Measurements from ENCODE around the gene RGS7. TPM values are rescaled to one million over a fixed set of nuclear protein-coding genes. Genes with fewer than 3 reads are reported as not detected.
"Not testable (repeated sequence)": the region's sequence is repeated elsewhere in the genome, so short reads cannot be mapped to it uniquely, and the experiment has no call there.

RGS7 gene
- total RNA-seq, 4 donors from 2014 or later, result 0.39 TPM; not detected in 3

DNA sequence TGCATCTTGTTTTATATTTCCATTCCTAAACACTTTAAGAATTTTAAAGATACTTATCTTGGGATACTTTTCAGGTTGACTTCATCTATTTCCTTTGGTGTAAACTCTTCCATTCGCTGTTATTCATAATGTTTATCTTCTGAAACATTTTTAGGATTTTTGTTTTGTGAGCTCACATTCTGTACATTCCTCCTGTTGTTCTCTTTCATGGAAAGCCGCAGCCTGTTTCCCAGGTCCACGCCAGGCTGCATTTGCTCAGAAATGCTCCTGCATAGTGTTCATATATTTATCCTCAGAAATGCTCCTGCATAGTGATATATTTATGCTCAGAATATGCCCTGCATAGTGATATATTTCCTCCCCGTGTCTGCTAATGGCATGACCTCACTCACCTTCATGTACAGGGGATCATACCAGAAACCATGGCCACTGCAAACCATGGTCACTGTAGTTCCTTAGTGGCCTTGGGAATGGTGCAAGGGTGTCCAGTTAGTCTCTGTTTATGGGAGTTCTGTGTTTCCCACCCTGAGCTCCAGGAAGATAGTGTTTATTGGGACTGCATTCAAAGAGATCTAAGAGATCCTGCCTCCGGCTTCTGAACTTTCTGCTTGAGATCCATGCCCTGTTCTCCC is 591.2 kb downstream of the RGS7 start:
- Histone ChIP-seq H3K27ac (no peak overlapping the region), H3K9me3 (no peaks in the 10 kb centered on the region), H3K36me3 (no peaks in the 10 kb centered on the region), H3K4me3 (replicated peaks in 1 of 3) (no peak overlapping the region), H3K4me1 (no peaks in the 10 kb centered on the region), H3K27me3 (no peaks in the 10 kb centered on the region)
- DNase-seq, result no peak
- no peak for TF ChIP-seq POLR2A (IDR thresholded peaks at IDR 0.05)
- TF ChIP-seq, protein P1, sequence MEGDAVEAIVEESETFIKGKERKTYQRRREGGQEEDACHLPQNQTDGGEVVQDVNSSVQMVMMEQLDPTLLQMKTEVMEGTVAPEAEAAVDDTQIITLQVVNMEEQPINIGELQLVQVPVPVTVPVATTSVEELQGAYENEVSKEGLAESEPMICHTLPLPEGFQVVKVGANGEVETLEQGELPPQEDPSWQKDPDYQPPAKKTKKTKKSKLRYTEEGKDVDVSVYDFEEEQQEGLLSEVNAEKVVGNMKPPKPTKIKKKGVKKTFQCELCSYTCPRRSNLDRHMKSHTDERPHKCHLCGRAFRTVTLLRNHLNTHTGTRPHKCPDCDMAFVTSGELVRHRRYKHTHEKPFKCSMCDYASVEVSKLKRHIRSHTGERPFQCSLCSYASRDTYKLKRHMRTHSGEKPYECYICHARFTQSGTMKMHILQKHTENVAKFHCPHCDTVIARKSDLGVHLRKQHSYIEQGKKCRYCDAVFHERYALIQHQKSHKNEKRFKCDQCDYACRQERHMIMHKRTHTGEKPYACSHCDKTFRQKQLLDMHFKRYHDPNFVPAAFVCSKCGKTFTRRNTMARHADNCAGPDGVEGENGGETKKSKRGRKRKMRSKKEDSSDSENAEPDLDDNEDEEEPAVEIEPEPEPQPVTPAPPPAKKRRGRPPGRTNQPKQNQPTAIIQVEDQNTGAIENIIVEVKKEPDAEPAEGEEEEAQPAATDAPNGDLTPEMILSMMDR (IDR thresholded peaks at IDR 0.05), result no peak
- intact Hi-C loops (cut with DNase I), result no loop called here
- 47 to 55% methylated on average over 5 of the region's 5 CpGs for WGBS, 2 donors

DNA sequence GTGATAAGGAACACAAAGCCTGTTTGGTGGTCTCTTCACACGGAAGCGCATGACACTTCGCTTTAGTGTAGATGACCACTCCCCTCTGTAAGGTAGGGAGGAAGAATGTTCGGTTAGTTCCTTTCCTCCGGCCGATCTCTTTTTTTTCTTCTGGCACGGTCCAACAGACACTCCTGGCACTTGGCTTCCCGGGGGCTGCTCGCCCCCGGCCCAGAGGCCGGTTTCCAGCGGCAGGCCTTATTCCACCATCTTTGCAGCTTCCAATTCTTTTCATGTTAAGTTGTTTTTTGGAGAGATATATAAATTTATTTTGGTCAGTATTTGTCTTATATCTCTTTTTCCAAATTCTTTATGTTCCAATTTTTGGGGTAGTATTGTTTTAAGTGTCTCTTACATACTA is 593.2 kb downstream of the RGS7 start:
- Histone ChIP-seq H3K4me3 (replicated peaks in 1 of 3) (no peak overlapping the region), H3K36me3 (no peaks in the 10 kb centered on the region), H3K27me3 (no peaks in the 10 kb centered on the region), H3K4me1 (no peaks in the 10 kb centered on the region), H3K27ac (no peak overlapping the region), H3K9me3 (no peaks in the 10 kb centered on the region)
- DNase-seq, result no peak
- TF ChIP-seq, protein P1 (IDR thresholded peaks at IDR 0.05), result no peak
- no peak for TF ChIP-seq POLR2A (IDR thresholded peaks at IDR 0.05)
- 94 to 95% methylated on average over 12 of the region's 12 CpGs for WGBS, 2 donors
- intact Hi-C loops (cut with DNase I), result no loop called here

DNA sequence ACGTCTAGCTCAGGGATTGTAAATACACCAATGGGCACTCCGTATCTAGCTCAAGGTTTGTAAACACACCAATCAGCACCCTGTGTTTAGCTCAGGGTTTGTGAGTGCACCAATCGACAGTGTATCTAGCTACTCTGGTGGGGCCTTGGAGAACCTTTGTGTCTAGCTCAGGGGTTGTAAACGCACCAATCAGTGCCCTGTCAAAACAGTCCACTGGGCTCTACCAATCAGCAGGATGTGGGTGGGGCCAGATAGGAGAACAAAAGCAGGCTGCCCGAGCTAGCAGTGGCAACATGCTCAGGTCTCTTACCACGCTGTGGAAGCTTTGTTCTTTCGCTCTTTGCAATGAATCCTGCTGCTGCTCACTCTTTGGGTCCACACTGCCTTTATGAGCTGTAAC is 593.9 kb downstream of the RGS7 start:
- H3K9me3 ChIP-seq; H3K27me3 ChIP-seq; H3K27ac ChIP-seq; DNase-seq; H3K4me1 ChIP-seq; H3K36me3 ChIP-seq; intact Hi-C loops (cut with DNase I); H3K4me3 ChIP-seq (replicated peaks in 1 of 3): not testable (repeated sequence)
- 89 to 97% methylated on average over 5 to 6 of the region's 7 CpGs for WGBS, 2 donors

DNA sequence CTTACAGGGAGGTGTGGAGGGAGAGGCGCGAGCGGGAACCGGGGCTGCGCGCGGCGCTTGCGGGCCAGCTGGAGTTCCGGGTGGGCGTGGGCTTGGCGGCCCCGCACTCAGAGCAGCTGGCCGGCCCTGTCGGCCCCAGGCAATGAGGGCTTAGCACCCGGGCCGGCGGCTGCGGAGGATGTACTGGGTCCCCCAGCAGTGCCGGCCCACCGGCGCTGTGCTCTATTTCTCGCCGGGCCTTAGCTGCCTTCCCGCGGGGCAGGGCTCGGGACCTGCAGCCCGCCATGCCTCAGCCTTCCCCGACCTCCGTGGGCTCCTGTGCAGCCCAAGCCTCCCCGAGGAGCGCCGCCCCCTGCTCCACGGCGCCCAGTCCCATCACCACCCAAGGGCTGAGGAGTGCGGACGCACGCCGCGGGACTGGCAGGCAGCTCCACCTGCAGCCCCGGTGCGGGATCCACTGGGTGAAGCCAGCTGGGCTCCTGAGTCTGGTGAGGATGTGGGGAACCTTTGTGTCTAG is 594.5 kb downstream of the RGS7 start:
- H3K4me3 ChIP-seq (replicated peaks in 1 of 3); H3K4me1 ChIP-seq; H3K27ac ChIP-seq; DNase-seq; H3K36me3 ChIP-seq; H3K27me3 ChIP-seq; intact Hi-C loops (cut with DNase I); H3K9me3 ChIP-seq: not testable (repeated sequence)
- 97% methylated on average over 26 to 27 of the region's 42 CpGs for WGBS, 2 donors

DNA sequence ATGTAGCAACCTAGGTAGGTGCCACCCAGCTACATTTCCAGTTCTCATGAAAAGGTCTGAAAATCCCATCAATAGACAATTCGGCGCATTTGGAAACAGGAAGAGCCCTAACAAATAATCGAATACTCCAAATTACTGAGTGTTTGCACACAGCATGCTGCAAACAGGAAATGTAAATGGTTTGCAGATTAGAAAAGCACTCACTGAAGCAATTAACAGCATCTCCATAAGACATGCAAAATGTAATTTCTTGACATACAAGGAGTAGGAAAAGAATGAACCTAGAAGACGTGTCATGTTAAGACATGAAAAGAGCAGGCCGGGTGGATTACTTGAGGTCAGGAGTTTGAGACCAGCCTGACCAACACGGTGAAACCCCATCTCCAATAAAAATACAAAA is 598.2 kb downstream of the RGS7 start:
- H3K27me3 ChIP-seq; H3K4me1 ChIP-seq; H3K4me3 ChIP-seq (replicated peaks in 1 of 3); H3K27ac ChIP-seq; intact Hi-C loops (cut with DNase I); DNase-seq; H3K36me3 ChIP-seq; H3K9me3 ChIP-seq: not testable (repeated sequence)
- 85 to 87% methylated on average over 6 of the region's 6 CpGs for WGBS, 2 donors

DNA sequence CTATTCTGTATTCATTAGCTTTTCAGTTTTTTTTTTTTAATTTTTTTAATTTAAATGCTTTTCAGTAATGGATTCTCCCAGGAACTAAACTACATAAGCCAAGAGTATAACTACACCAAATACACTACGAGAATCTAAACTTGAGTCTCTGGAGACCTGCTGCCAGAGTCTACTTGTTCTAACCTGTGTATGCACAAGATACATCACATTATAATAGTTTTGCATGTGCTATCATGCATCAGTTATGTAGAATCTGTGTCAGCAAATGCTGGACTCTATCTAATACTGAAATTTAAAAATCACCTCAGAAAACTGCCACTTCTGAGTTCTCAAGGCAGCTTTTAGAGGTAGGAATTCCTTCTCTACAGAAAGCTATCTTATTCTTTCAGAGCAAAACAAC is 598.7 kb downstream of the RGS7 start:
- no peaks in the 10 kb centered on the region for H3K36me3 ChIP-seq
- DNase-seq, result no peak
- H3K4me3 ChIP-seq (replicated peaks in 1 of 3), result no peak overlapping the region
- 82 to 84% methylated on average over 1 of the region's 1 CpG for WGBS, 2 donors
- no peaks in the 10 kb centered on the region for H3K9me3 ChIP-seq
- no peak for TF ChIP-seq POLR2A (IDR thresholded peaks at IDR 0.05)
- TF ChIP-seq, protein P1 (IDR thresholded peaks at IDR 0.05), result no peak
- intact Hi-C loops (cut with DNase I), result no loop called here
- no peak overlapping the region for H3K27ac ChIP-seq
- H3K27me3 ChIP-seq, result no peaks in the 10 kb centered on the region
- H3K4me1 ChIP-seq, result no peaks in the 10 kb centered on the region

DNA sequence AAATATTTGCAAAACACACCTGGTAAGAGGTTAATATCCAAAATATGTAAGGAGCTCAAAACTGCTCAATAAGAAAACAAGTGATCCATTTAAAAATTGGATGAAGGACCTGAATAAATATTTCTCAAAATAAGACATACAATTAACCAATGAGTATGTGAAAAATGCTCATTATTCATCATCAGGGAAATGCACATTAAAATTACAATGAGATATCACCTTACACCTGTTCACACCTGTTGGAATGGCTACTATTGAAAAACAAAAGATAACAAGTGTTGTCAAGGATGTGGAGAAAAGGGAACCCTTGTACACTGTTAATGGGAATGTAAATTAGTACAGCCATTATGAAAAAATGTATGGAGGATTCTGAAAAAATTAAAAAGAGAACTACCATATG is 609.1 kb downstream of the RGS7 start:
- no peak overlapping the region for H3K27ac ChIP-seq
- no peak for DNase-seq
- no peaks in the 10 kb centered on the region for H3K4me1 ChIP-seq
- H3K9me3 ChIP-seq, result no peaks in the 10 kb centered on the region
- no peaks in the 10 kb centered on the region for H3K27me3 ChIP-seq
- no peak for TF ChIP-seq POLR2A (IDR thresholded peaks at IDR 0.05)
- TF ChIP-seq, protein P1 (IDR thresholded peaks at IDR 0.05), result no peak
- H3K36me3 ChIP-seq, result no peaks in the 10 kb centered on the region
- intact Hi-C loops (cut with DNase I), result no loop called here
- no peak overlapping the region for H3K4me3 ChIP-seq (replicated peaks in 1 of 3)

Measured in thyroid gland (tissue), 4 donors.